Measurements from ENCODE around the gene ELOVL2. TPM values are rescaled to one million over a fixed set of nuclear protein-coding genes. Genes with fewer than 3 reads are reported as not detected.

Gene ELOVL2
- total and polyA plus RNA-seq, 10 of the 15 experiments (the other 5 are each of a cell fraction or from before 2014, with no cell fraction given): 0.01 to 0.03 TPM; not detected in 8

GRCh38 chr6:11043378-11043960 is 636 bp downstream of the ELOVL2 start (continued):
- TF ChIP-seq MAX (IDR thresholded peaks at IDR 0.05; ENCODE audit: low read depth, low read length): no peak
- no peak for TF ChIP-seq HCFC1 (IDR thresholded peaks at IDR 0.05; ENCODE audit: low read length)

GRCh38 chr6:11042750-11043377 is 1.2 kb downstream of the ELOVL2 start:
- CTCF ChIA-PET: interaction anchor here (1.0 to 1.8 kb wide), 2 partner anchors 26 to 92 kb away, joined by 3 to 5 read pairs; no protein-coding TSS in a partner anchor
- WGBS (ENCODE audit: insufficient coverage, insufficient replicate concordance, low lambda C conversion rate, missing lambda C conversion rate): 13% methylated on average over 10 of the region's 10 CpGs
- RAD21 ChIA-PET (ENCODE audit: unreplicated experiment): no interaction called here
- no peaks in the 10 kb centered on the region for H3K9me3 ChIP-seq (replicated peaks; ENCODE audit: control insufficient read depth, insufficient read depth, low read length)
- no peaks in the 10 kb centered on the region for H4K20me1 ChIP-seq (ENCODE audit: control insufficient read depth, insufficient read depth)
- no peaks in the 10 kb centered on the region for H3K79me2 ChIP-seq (ENCODE audit: control insufficient read depth, insufficient read depth, low read length)
- FAIRE-seq: no peak
- no peak overlapping the region for H3K9ac ChIP-seq (ENCODE audit: control insufficient read depth, insufficient read depth, low read length)
- TF ChIP-seq CBX3 (IDR thresholded peaks at IDR 0.05; ENCODE audit: borderline replicate concordance, low read depth) (no peak), SIX5 (IDR thresholded peaks at IDR 0.05; ENCODE audit: low read depth, low read length, severe bottlenecking) (no peak), CTCF (IDR thresholded peaks at IDR 0.05 in 2 of 3, conservative IDR thresholded peaks at IDR 0.05 in 1 of 3; ENCODE audit: control insufficient read depth in 2 of 3, extremely low read depth in 1 of 3, insufficient read depth in 1 of 3, low read depth in 3 of 3, low read length in 3 of 3) (no peak), ASH2L (IDR thresholded peaks at IDR 0.05; ENCODE audit: borderline replicate concordance, low read depth) (no peak), SREBF1 (IDR thresholded peaks at IDR 0.05; ENCODE audit: low read length) (no peak), E2F4 (IDR thresholded peaks at IDR 0.05; ENCODE audit: low read depth, low read length) (no peak), RELB (IDR thresholded peaks at IDR 0.05; ENCODE audit: low read depth) (no peak), NKRF (conservative IDR thresholded peaks at IDR 0.05) (no peak), ZNF207 (IDR thresholded peaks at IDR 0.05; ENCODE audit: borderline replicate concordance) (no peak), SREBF2 (IDR thresholded peaks at IDR 0.05; ENCODE audit: low read length) (no peak), CEBPB (IDR thresholded peaks at IDR 0.05; ENCODE audit: borderline replicate concordance in 1 of 2, low read depth in 2 of 2, low read length in 2 of 2) (no peak)
- H3K36me3 ChIP-seq (ENCODE audit: control insufficient read depth in 2 of 2, insufficient read depth in 2 of 2, low read length in 1 of 2): no peaks in the 10 kb centered on the region
- H3K4me3 ChIP-seq: no peak overlapping the region
- DNase-seq (ENCODE audit: low read depth, low spot score): no peak
- intact Hi-C loops (cut with micrococcal nuclease; ENCODE audit: unreplicated experiment): no loop called here
- SMC1A ChIA-PET (ENCODE audit: uncharacterized antibody, unreplicated experiment): interaction anchor here (1.3 kb wide), 1 partner anchor 26 kb away, joined by 5 read pairs; no protein-coding TSS in a partner anchor
- peaks cover 8 to 22% of the 10 kb centered on the region in 2 experiments for H3K27me3 ChIP-seq (replicated peaks in 1 of 2; ENCODE audit: control insufficient read depth in 2 of 2, insufficient read depth in 2 of 2, low read length in 1 of 2)
- in situ Hi-C loops (cut with MboI): no loop called here
- H2AFZ ChIP-seq (ENCODE audit: control insufficient read depth, low read depth, low read length): no peak overlapping the region
- POLR2A ChIA-PET: interaction anchor here (0.6 kb wide), 1 partner anchor 502 kb away, joined by 3 read pairs; no protein-coding TSS in a partner anchor
- no TSS peak for BruUV-seq (replicated peaks)
- ATAC-seq: peak; percentile 24
- H3K4me1 ChIP-seq (ENCODE audit: control insufficient read depth, insufficient read depth, low read length): 0 out of 2 replicates have a peak, but pooled peaks cover 4% of the 10 kb centered on the region
- H3K4me2 ChIP-seq (ENCODE audit: control insufficient read depth, insufficient read depth): no peak overlapping the region
- no peak overlapping the region for H3K27ac ChIP-seq (ENCODE audit: control insufficient read depth, insufficient read depth)

All from GM12878 (cell line).